PC-9 (cell line): ENCODE data around the gene AFG1L. TPM values are rescaled to one million over a fixed set of nuclear protein-coding genes. Genes with fewer than 3 reads are reported as not detected.

Experiments
- BruUV-seq: library from RNA; stranded (reverse); fragments of 400-500 nt; replicated peaks from 2 replicates; lab custom pipeline; 2021; lab: Mats Ljungman, UMichigan
- CTCF ChIA-PET: fragments of 300-600 bp; sonication (Branson Sonifier 250); formaldehyde crosslinking; loops from one replicate; lab custom pipeline; 2022; ENCODE audit warnings: antibody characterized with exemption; lab: Charles Lee
- POLR2A ChIA-PET: fragments of 300-600 bp; sonication (Branson Sonifier 250); formaldehyde crosslinking; loops from one replicate; lab custom pipeline; 2022; ENCODE audit warnings: antibody characterized with exemption; ENCODE audit not compliant: unreplicated experiment; lab: Charles Lee
- DNase-seq, 2 experiments: peaks; one replicate each; pipeline versions ENCODE4 v3.0.0 to v3.0.0-alpha.2; 2015 to 2022; ENCODE audit warnings: mixed read lengths in 1 of 2
- H2AFZ ChIP-seq: fragments of 200-600 bp; sonication (generic); 2 replicates; pipeline ENCODE4 v1.8.1; 2017; ENCODE audit warnings: antibody characterized with exemption
- H3F3A ChIP-seq: fragments of 200-600 bp; sonication (generic); 2 replicates; pipeline ENCODE4 v1.8.1; 2017; ENCODE audit warnings: antibody characterized with exemption, mild to moderate bottlenecking, low read depth; ENCODE audit not compliant: insufficient read depth
- H3K27ac ChIP-seq: fragments of 200-600 bp; sonication (generic); 2 replicates; pipeline ENCODE4 v1.6.1; 2016; ENCODE audit warnings: mixed run types
- H3K27me3 ChIP-seq: fragments of 200-600 bp; sonication (generic); 2 replicates; pipeline ENCODE4 v1.6.1; 2016; ENCODE audit warnings: low read depth, mixed run types; ENCODE audit not compliant: insufficient read depth
- H3K36me3 ChIP-seq: fragments of 200-600 bp; sonication (generic); 2 replicates; pipeline ENCODE4 v1.6.1; 2016; ENCODE audit warnings: low read depth, mixed run types
- H3K4me1 ChIP-seq: fragments of 200-600 bp; sonication (generic); replicated peaks from 2 replicates; pipeline ENCODE4 v1.6.1; 2016; ENCODE audit warnings: mixed run types; ENCODE audit not compliant: insufficient read depth
- H3K4me2 ChIP-seq: fragments of 200-600 bp; sonication (generic); 2 replicates; pipeline ENCODE4 v1.6.1; 2017; ENCODE audit warnings: mixed run types
- H3K4me3 ChIP-seq: fragments of 200-600 bp; sonication (generic); 2 replicates; pipeline ENCODE4 v1.6.1; 2016; ENCODE audit warnings: mixed run types
- H3K79me2 ChIP-seq: fragments of 200-600 bp; sonication (generic); 2 replicates; pipeline ENCODE4 v1.6.1; 2017; ENCODE audit warnings: low read depth, mixed run types
- H3K9me2 ChIP-seq: fragments of 200-600 bp; sonication (generic); 2 replicates; pipeline ENCODE4 v1.8.1; 2017; ENCODE audit warnings: mild to moderate bottlenecking; ENCODE audit not compliant: insufficient read depth
- H3K9me3 ChIP-seq: fragments of 200-600 bp; sonication (generic); 2 replicates; pipeline ENCODE4 v1.8.1; 2016; ENCODE audit warnings: low read depth; ENCODE audit not compliant: insufficient read depth
- H4K20me1 ChIP-seq: fragments of 200-600 bp; sonication (generic); 2 replicates; pipeline ENCODE4 v1.8.1; 2017; ENCODE audit not compliant: insufficient read depth
- EZH2 ChIP-seq: fragments of 200-600 bp; sonication (generic); IDR thresholded peaks from 2 replicates; pipeline ENCODE4 v1.8.0; 2017; ENCODE audit warnings: antibody characterized with exemption, low read depth
- intact Hi-C: fragments of 100-400 bp; cut with micrococcal nuclease; formaldehyde crosslinking; loops from one replicate; pipeline ENCODE4 v1.10.0; 2022; ENCODE audit not compliant: unreplicated experiment
- total RNA-seq: library from RNA; stranded (reverse); gene quantifications from 2 replicates; pipeline ENCODE4 v1.2.3, GENCODE V29; 2021
- TF ChIP-seq, protein P1 (sequence below): fragments of 200-600 bp; sonication (generic); conservative IDR thresholded peaks from 2 replicates; pipeline ENCODE4 v1.6.1; 2017; ENCODE audit warnings: mixed run types, antibody characterized with exemption, mild to moderate bottlenecking, moderate library complexity

AFG1L gene
- total RNA-seq, 1 experiment from 2014 or later = 8.9 TPM

DNA sequence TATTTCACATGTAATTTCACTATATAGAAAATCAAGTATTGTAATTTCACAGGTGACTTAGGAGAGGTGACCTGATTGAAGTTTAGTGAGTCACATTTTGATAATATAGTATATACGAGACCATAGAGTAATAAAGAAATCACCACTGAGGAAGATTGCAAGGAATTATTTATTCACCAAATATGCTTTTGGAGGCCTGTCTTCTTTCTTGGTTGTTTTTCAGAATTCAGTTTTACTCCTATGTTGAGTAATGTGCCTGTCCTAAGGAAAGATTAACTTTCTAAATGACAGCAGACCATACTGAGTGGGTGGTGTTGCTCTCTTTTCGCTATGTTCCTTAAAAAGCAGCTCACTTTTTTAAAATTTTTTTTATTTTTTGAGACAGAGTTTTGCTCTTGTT lies 178.3 kb downstream of the AFG1L start:
- CTCF ChIA-PET = no interaction called here
- Histone ChIP-seq H3K9me3 (no peaks in the 10 kb centered on the region), H2AFZ (no peak overlapping the region), H3K27me3 (no peaks in the 10 kb centered on the region), H3K27ac (no peak overlapping the region), H3K36me3 (no peaks in the 10 kb centered on the region), H3K4me3 (no peak overlapping the region), H3K9me2 (no peaks in the 10 kb centered on the region), H4K20me1 (no peaks in the 10 kb centered on the region), H3K4me2 (no peak overlapping the region), H3K79me2 (no peaks in the 10 kb centered on the region), H3F3A (no peaks in the 10 kb centered on the region), H3K4me1 (no peaks in the 10 kb centered on the region)
- BruUV-seq = no TSS peak
- no peak for DNase-seq
- intact Hi-C loops = no loop called here
- TF ChIP-seq EZH2 = no peak
- TF ChIP-seq, protein P1, sequence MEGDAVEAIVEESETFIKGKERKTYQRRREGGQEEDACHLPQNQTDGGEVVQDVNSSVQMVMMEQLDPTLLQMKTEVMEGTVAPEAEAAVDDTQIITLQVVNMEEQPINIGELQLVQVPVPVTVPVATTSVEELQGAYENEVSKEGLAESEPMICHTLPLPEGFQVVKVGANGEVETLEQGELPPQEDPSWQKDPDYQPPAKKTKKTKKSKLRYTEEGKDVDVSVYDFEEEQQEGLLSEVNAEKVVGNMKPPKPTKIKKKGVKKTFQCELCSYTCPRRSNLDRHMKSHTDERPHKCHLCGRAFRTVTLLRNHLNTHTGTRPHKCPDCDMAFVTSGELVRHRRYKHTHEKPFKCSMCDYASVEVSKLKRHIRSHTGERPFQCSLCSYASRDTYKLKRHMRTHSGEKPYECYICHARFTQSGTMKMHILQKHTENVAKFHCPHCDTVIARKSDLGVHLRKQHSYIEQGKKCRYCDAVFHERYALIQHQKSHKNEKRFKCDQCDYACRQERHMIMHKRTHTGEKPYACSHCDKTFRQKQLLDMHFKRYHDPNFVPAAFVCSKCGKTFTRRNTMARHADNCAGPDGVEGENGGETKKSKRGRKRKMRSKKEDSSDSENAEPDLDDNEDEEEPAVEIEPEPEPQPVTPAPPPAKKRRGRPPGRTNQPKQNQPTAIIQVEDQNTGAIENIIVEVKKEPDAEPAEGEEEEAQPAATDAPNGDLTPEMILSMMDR = no peak
- POLR2A ChIA-PET = no interaction called here

DNA sequence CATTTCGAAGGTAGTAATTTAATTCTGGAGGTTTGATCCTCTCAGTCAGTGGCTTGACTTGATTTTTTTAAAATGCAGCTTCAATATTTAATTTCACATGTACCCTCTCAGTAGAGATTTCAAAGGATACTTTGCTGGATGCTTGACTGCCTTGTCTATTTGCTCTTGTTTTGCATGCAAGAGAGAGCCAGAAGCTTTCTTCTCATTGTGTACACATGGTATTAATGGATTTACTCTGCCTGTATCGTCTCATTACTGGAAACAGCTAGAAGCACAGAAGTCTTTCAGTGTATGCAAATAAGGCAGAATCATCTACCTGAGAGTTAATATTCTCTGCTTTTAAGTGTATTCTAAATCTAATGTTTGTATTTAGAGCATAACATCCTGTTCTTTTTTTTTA lies 181.5 kb downstream of the AFG1L start:
- CTCF ChIA-PET = interaction anchor here (0.7 kb wide), 1 partner anchor 162 kb away, joined by 3 read pairs; no protein-coding TSS in a partner anchor
- BruUV-seq = no TSS peak
- H4K20me1 ChIP-seq = no peaks in the 10 kb centered on the region
- no peak overlapping the region for H3K4me3 ChIP-seq
- no peak overlapping the region for H3K4me2 ChIP-seq
- no peaks in the 10 kb centered on the region for H3K4me1 ChIP-seq
- H3K9me3 ChIP-seq = no peaks in the 10 kb centered on the region
- no peak for DNase-seq
- H3K27ac ChIP-seq = no peak overlapping the region
- no peaks in the 10 kb centered on the region for H3K27me3 ChIP-seq
- POLR2A ChIA-PET = no interaction called here
- no peaks in the 10 kb centered on the region for H3F3A ChIP-seq
- intact Hi-C loops = no loop called here
- no peak overlapping the region for H2AFZ ChIP-seq
- no peaks in the 10 kb centered on the region for H3K36me3 ChIP-seq
- TF ChIP-seq, protein P1 = no peak
- TF ChIP-seq EZH2 = no peak
- H3K79me2 ChIP-seq = no peaks in the 10 kb centered on the region
- no peaks in the 10 kb centered on the region for H3K9me2 ChIP-seq

DNA sequence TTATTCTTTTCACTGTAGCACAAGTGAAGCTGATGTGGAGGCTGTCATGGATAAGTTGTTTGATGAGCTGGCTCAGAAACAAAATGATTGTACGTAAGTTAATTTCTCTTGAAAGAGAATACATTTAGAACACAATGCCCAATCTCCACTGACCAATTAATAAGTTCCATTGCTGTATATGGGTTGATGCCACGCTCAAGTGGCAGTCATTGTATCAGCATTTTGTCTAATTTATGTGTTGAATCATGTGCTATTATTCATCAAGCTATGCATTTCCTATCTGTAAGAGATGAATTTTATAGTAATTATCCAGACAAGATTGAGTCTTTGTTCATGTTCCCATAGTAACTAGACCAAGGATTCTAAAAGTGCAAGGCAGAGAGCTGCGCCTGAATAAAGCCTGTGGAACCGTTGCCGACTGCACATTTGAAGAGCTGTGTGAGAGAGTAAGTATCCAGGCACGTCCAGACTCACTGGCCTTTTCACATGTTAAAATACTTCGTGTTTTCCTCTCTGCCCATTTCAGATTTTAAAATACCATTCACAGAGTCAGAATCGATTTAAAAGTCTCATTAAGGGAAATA lies 182.1 kb downstream of the AFG1L start:
- Histone ChIP-seq H3F3A (no peaks in the 10 kb centered on the region), H3K9me2 (no peaks in the 10 kb centered on the region), H3K79me2 (no peaks in the 10 kb centered on the region), H4K20me1 (no peaks in the 10 kb centered on the region), H3K9me3 (no peaks in the 10 kb centered on the region), H3K4me3 (no peak overlapping the region), H3K4me1 (no peaks in the 10 kb centered on the region), H3K27me3 (no peaks in the 10 kb centered on the region), H2AFZ (no peak overlapping the region), H3K27ac (no peak overlapping the region), H3K4me2 (no peak overlapping the region), H3K36me3 (0 out of 2 replicates have a peak, but pooled peaks cover 2% of the 10 kb centered on the region)
- intact Hi-C loops = no loop called here
- CTCF ChIA-PET = no interaction called here
- DNase-seq = no peak
- TF ChIP-seq EZH2 = no peak
- TF ChIP-seq, protein P1 = no peak
- POLR2A ChIA-PET = no interaction called here
- no TSS peak for BruUV-seq
